G401 (cell line): ENCODE data around the gene ATP13A4. TPM values are rescaled to one million over a fixed set of nuclear protein-coding genes. Genes with fewer than 3 reads are reported as not detected.
A peak's percentile ranks its signal among the peaks of the same experiment; 100 is the strongest.
"Not testable (repeated sequence)": the region's sequence is repeated elsewhere in the genome, so short reads cannot be mapped to it uniquely, and the experiment has no call there.

Source experiments
- DNase-seq: peaks from one replicate; pipeline ENCODE4 v3.0.0-alpha.2; 2015; ENCODE audit warnings: low spot score
- in situ Hi-C: cut with HindIII; loops from 2 replicates; pipeline ENCODE4 v1.10.0; 2016; ENCODE audit warnings: low sequenced_read_pairs, mixed read lengths
- total RNA-seq: library from RNA; depleted of rRNA; stranded (reverse); fragments of >200 nt; shearing (Covaris generic); gene quantifications from 2 replicates; pipeline ENCODE4 v1.2.3, GENCODE V29; 2014

ATP13A4 gene
- total RNA-seq, 1 experiment from 2014 or later, result not detected

GRCh38 chr3:193560870-193561269, 6.2 kb upstream of the ATP13A4 start:
- in situ Hi-C loops, result no loop called here
- DNase-seq, result peak; percentile 96

GRCh38 chr3:193560091-193560490, 5.4 kb upstream of the ATP13A4 start:
- in situ Hi-C loops, result no loop called here

GRCh38 chr3:193559100-193559499, 4.4 kb upstream of the ATP13A4 start:
- DNase-seq, result no peak
- in situ Hi-C loops, result no loop called here

More at GRCh38 chr3:193560091-193560490, 5.4 kb upstream of the ATP13A4 start:
- DNase-seq, result no peak

- DNase-seq, result peak; percentile 24
Observed at GRCh38 chr3:193556841-193557240, 2.1 kb upstream of the ATP13A4 start.

GRCh38 chr3:193553586-193553985, 1.1 kb downstream of the ATP13A4 start:
- in situ Hi-C loops, result no loop called here
- DNase-seq, result no peak

More at GRCh38 chr3:193556841-193557240, 2.1 kb upstream of the ATP13A4 start:
- in situ Hi-C loops, result no loop called here

- in situ Hi-C loops, result no loop called here
- peak; percentile 34 for DNase-seq
Observed at GRCh38 chr3:193552923-193553322, 1.8 kb downstream of the ATP13A4 start.

GRCh38 chr3:193548406-193548805, 6.3 kb downstream of the ATP13A4 start:
- peak; percentile 37 for DNase-seq
- in situ Hi-C loops, result no loop called here

- DNase-seq, result no peak
- in situ Hi-C loops, result no loop called here
Observed at GRCh38 chr3:193546129-193546528, 8.6 kb downstream of the ATP13A4 start.

GRCh38 chr3:193545304-193545703, 9.4 kb downstream of the ATP13A4 start:
- in situ Hi-C loops, result no loop called here

GRCh38 chr3:193544289-193544688, 10.4 kb downstream of the ATP13A4 start:
- DNase-seq, result no peak
- in situ Hi-C loops, result no loop called here

More at GRCh38 chr3:193545304-193545703, 9.4 kb downstream of the ATP13A4 start:
- no peak for DNase-seq

GRCh38 chr3:193530231-193531165, 24.2 kb downstream of the ATP13A4 start:
- no peak for DNase-seq
- in situ Hi-C loops, result no loop called here

GRCh38 chr3:193526085-193526484, 28.6 kb downstream of the ATP13A4 start:
- in situ Hi-C loops, DNase-seq: not testable (repeated sequence)

GRCh38 chr3:193522473-193522872, 32.2 kb downstream of the ATP13A4 start:
- DNase-seq, result no peak
- in situ Hi-C loops, result no loop called here

GRCh38 chr3:193520738-193521137, 34.0 kb downstream of the ATP13A4 start:
- in situ Hi-C loops, result no loop called here
- DNase-seq, result no peak

GRCh38 chr3:193515966-193516365, 38.7 kb downstream of the ATP13A4 start:
- DNase-seq, result no peak
- in situ Hi-C loops, result no loop called here

- in situ Hi-C loops, result no loop called here
Observed at GRCh38 chr3:193510154-193510553, 44.5 kb downstream of the ATP13A4 start.

GRCh38 chr3:193509103-193509965, 45.4 kb downstream of the ATP13A4 start:
- no peak for DNase-seq
- in situ Hi-C loops, result no loop called here

More at GRCh38 chr3:193510154-193510553, 44.5 kb downstream of the ATP13A4 start:
- no peak for DNase-seq

- in situ Hi-C loops, result no loop called here
- no peak for DNase-seq
Observed at GRCh38 chr3:193508108-193508507, 46.6 kb downstream of the ATP13A4 start.

GRCh38 chr3:193507566-193507965, 47.1 kb downstream of the ATP13A4 start:
- DNase-seq, result no peak
- in situ Hi-C loops, result no loop called here

GRCh38 chr3:193506921-193507320, 47.8 kb downstream of the ATP13A4 start:
- in situ Hi-C loops, result no loop called here
- no peak for DNase-seq
